HG03025 (cell line): ENCODE results near the gene FAM240A.

Source experiments
- ATAC-seq: cut with Tn5 transposase; IDR thresholded peaks from one replicate; pipeline ENCODE4 v1.9.1; 2021; ENCODE audit warnings: mild to moderate bottlenecking, moderate library complexity; ENCODE audit not compliant: unreplicated experiment, low FRiP score

The FAM240A gene

DNA sequence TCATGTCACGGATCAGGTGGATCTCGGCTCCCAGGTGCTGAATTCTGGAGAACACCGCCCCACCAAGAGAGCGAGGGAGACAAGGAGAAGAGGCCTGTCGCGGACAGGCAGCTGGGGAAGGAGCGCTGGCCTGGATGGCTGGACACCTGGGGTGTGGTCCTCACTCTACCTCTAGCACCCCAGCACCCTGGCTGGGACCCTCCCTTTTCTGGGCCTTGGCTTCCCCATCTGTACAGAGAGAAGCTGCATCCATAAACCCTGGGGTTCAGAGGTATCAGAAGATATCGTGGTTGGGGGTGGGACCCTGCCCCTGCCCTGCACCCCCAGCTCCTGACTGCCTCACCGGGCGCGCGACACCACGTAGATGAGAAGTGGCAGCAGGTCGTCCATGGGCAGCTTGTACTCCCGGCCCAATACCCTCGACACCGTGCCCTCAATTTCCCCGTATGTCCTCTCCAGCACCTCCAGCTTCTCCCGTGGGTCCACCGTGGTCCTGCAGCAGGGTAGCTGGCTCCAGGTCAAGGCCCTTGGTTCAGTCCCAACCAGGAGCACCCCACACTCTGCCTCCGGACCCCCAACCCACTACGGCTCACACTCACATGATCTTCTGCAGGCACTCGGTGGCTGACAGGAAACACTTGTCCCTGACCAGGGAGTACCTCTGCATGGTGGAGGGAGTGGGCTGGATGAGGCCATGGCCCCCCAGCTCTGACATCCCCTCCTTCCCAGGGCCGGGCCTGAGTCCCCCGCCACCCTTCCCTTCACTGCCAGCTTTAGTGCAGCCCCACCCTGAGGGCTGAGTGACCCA, 59.4 kb downstream of the FAM240A start:
- no peak for ATAC-seq

DNA sequence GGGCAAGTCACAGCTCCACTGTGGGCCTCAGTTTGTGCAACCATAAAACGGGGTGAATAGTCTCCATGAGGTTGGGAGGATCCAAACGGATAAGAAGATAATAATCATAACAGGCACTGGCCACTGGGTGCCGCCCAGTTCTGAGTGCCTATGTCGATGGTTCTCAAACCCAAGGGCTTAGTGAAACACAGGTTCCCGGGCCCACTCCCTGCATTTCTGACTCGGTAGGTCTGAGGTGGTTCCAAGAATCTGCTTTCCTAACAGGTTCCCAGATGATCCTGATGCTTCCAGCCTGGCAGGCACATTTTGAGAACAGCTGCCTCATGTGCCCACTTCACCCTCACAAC, 60.0 kb downstream of the FAM240A start:
- no peak for ATAC-seq

DNA sequence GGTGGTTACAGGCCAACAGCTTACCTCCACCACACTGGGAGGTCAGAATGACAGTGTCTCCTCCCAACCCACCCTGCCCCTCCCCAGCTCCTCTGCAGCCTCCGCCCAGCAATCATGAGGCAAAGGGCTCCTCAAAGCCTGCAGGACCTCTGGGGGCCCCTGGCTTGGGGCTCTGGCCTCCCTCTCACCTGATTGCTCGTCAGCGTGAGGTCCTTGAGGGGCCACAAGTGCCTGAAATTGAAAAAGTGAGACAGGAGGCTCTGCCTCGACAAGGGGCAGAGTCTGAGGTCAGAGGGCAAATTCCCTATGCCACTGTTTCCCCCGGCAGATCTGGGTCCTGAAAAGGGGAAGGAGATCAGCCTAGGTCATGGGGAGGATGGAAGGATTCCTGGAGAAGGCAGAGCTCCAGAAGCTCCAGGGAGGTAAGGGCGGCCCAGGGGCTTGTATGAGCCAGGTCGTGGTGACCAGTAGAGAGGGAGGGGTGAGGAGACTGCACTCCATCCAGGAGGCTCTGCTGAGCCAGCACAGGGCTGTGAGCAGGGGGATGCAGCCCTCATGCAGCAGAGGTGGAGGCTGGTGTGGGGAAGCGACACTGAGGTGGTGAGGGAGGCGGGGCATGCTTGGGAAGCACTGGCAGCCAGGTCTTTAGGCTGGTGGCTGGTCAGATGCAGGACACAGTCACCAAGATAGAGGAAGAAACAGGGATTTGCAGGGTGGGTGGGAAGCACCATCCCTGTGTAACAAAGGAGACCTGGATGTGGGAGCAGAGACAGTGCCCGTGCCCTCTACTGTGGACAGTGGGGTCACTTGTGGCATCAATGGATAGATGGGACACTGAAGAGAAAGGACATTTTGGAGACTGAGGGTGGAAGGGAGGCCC, 61.1 kb downstream of the FAM240A start:
- ATAC-seq, result no peak

DNA sequence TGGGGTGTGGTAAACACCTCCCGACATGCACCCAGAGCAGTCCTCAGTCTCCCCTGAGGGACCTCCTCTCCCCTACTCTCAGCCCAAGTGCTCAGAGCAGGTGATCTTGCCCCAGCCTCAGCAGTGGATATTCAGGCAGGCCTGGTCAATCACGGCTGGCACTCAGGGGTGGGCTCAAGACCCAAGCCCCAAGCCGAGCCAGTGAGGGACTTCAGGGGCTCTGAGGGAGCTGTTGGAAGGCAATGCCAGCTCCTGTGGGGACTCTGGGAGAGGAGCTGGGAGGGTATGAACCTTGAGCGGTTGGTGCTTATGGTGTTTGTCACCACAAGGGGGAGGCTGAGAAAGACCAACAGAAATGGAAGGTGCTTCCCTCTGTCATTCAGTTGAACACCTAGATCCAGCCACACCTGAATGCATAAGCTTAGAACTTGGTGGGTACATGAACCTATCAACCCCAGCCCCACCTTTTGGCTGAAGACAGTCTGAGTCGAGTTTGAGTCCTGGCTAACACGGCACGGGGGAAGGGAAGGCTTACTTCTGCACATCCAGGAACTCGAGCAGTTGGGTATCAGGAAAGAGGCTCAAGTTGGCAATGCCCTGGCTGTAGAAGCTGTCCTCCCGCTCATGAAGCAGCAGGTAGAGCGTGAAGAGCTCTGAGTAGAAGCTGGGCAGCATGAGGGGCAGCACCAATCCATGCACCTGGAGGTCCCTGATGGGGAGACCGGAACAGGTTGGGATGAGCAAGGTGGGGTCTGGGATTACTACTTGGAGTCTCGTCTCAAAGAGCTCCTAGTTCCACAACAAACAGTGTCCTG, 61.9 kb downstream of the FAM240A start:
- ATAC-seq, result no peak

DNA sequence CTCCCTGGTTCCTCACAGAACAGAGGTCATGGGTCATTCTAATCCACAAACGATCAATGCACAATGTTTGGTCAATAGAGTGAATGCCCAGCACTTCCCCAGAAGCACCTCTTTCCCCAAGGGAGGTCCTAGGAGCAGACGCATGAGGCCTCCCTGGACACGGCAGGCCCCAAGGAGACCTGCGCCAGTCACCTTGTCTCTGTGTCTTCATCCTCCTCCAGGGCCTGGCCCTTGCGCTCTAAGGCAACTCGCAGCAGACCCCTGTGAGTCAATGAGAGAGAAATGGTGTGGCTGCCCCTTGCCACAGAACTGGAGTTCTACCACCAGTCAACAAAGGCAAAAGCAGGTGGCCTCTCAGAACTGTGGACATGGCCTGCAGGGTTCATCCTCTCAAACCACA, 63.1 kb downstream of the FAM240A start:
- ATAC-seq, result no peak
